Caco-2 (cell line): ENCODE measurements around the gene TXNDC16. TPM values are rescaled to one million over a fixed set of nuclear protein-coding genes. Genes with fewer than 3 reads are reported as not detected.

Experiments used
- BruUV-seq: library from RNA; stranded (reverse); fragments of 400-500 nt; replicated peaks from 2 replicates; lab custom pipeline; 2021; lab: Mats Ljungman, UMichigan
- CTCF ChIA-PET: fragments of 300-600 bp; sonication (Branson Sonifier 250); formaldehyde crosslinking; loops from one replicate; lab custom pipeline; 2022; ENCODE audit warnings: antibody characterized with exemption; lab: Charles Lee
- POLR2A ChIA-PET: fragments of 300-600 bp; sonication (Branson Sonifier 250); formaldehyde crosslinking; loops from one replicate; lab custom pipeline; 2022; ENCODE audit warnings: antibody characterized with exemption; lab: Charles Lee
- DNase-seq, 2 experiments: peaks; one replicate each; pipeline versions ENCODE4 v3.0.0 to v3.0.0-alpha.2; 2020 to 2022
- H3K27me3 ChIP-seq: replicated peaks from 2 replicates; pipeline ENCODE4 v1.6.0; 2011; ENCODE audit warnings: low read length; ENCODE audit not compliant: control insufficient read depth, insufficient read depth
- H3K36me3 ChIP-seq: 2 replicates; pipeline ENCODE4 v1.5.1; 2011; ENCODE audit warnings: low read length; ENCODE audit not compliant: control insufficient read depth, insufficient read depth
- H3K4me1 ChIP-seq: fragments of 250-450 bp; sonication (Bioruptor Pico); 2 replicates; pipeline ENCODE4 v1.5.1; 2020; ENCODE audit warnings: mild to moderate bottlenecking
- H3K4me3 ChIP-seq: 2 replicates; pipeline ENCODE4 v1.5.1; 2011; ENCODE audit warnings: low read depth, mild to moderate bottlenecking, control low read depth, low read length
- H3K9me3 ChIP-seq: fragments of 250-450 bp; sonication (Bioruptor Pico); 2 replicates; pipeline ENCODE4 v1.5.1; 2020; ENCODE audit warnings: mild to moderate bottlenecking, moderate library complexity
- H3K27ac Mint-ChIP-seq: one replicate; pipeline ENCODE4 v1.8.0; 2022; ENCODE audit warnings: mixed read lengths; ENCODE audit not compliant: unreplicated experiment
- H3K27me3 Mint-ChIP-seq: one replicate; pipeline ENCODE4 v1.8.0; 2022; ENCODE audit warnings: mixed read lengths; ENCODE audit not compliant: insufficient read depth, unreplicated experiment
- H3K36me3 Mint-ChIP-seq: one replicate; pipeline ENCODE4 v1.8.0; 2022; ENCODE audit warnings: mild to moderate bottlenecking, mixed read lengths; ENCODE audit not compliant: insufficient read depth, unreplicated experiment
- H3K4me1 Mint-ChIP-seq: one replicate; pipeline ENCODE4 v1.8.0; 2022; ENCODE audit warnings: low read depth, mixed read lengths; ENCODE audit not compliant: unreplicated experiment
- H3K4me3 Mint-ChIP-seq: one replicate; pipeline ENCODE4 v1.8.0; 2022; ENCODE audit warnings: mild to moderate bottlenecking, moderate library complexity, mixed read lengths; ENCODE audit not compliant: unreplicated experiment
- H3K9me3 Mint-ChIP-seq: one replicate; pipeline ENCODE4 v1.8.0; 2022; ENCODE audit warnings: mixed read lengths; ENCODE audit not compliant: unreplicated experiment
- CTCF ChIP-seq, 2 experiments: fragments of 200-600 bp in 1 of 2; IDR thresholded peaks; 1 replicate in 1 of 2; 2 replicates in 1 of 2; pipeline versions ENCODE4 v1.5.1 to v1.8.0; 2011 to 2022; ENCODE audit warnings: antibody characterized with exemption in 1 of 2, control low read depth in 1 of 2, inconsistent platforms in 1 of 2, low read depth in 1 of 2, low read length in 1 of 2, mild to moderate bottlenecking in 1 of 2, moderate library complexity in 1 of 2; ENCODE audit not compliant: insufficient read depth in 1 of 2, severe bottlenecking in 1 of 2, unreplicated experiment in 1 of 2
- intact Hi-C: fragments of 100-400 bp; cut with micrococcal nuclease; formaldehyde crosslinking; loops from one replicate; pipeline ENCODE4 v1.10.0; 2022; ENCODE audit not compliant: unreplicated experiment
- total RNA-seq: library from RNA; stranded (reverse); gene quantifications from 2 replicates; pipeline ENCODE4 v1.2.3, GENCODE V29; 2022

TXNDC16 gene
- total RNA-seq, 1 experiment from 2014 or later = 6.6 TPM

- no peak overlapping the region for H3K27ac Mint-ChIP-seq
- Histone ChIP-seq H3K9me3 (no peaks in the 10 kb centered on the region), H3K4me1 (no peaks in the 10 kb centered on the region), H3K4me3 (no peak overlapping the region), H3K36me3 (no peaks in the 10 kb centered on the region), H3K27me3 (no peaks in the 10 kb centered on the region)
- no peak for DNase-seq
- no peaks in the 10 kb centered on the region for H3K9me3 Mint-ChIP-seq
- H3K4me3 Mint-ChIP-seq = no peak overlapping the region
- no peaks in the 10 kb centered on the region for H3K36me3 Mint-ChIP-seq
- H3K4me1 Mint-ChIP-seq = no peaks in the 10 kb centered on the region
- no peak for TF ChIP-seq CTCF (IDR thresholded peaks at IDR 0.05; ENCODE audit: insufficient read depth in 1 of 2, low read depth in 1 of 2, low read length in 1 of 2, severe bottlenecking in 1 of 2, unreplicated experiment in 1 of 2)
- no TSS peak for BruUV-seq
- ChIA-PET CTCF (no interaction called here), POLR2A (no interaction called here)
- intact Hi-C loops = no loop called here
- H3K27me3 Mint-ChIP-seq = no peaks in the 10 kb centered on the region
These were observed 38.0 kb upstream of the TXNDC16 start for GRCh38 chr14:52590318-52590717.

- Mint-ChIP-seq H3K4me3 (no peak overlapping the region), H3K9me3 (no peaks in the 10 kb centered on the region), H3K4me1 (no peaks in the 10 kb centered on the region), H3K27me3 (no peaks in the 10 kb centered on the region), H3K36me3 (no peaks in the 10 kb centered on the region), H3K27ac (no peak overlapping the region)
- no peaks in the 10 kb centered on the region for H3K36me3 ChIP-seq
- H3K9me3 ChIP-seq = no peaks in the 10 kb centered on the region
- no peaks in the 10 kb centered on the region for H3K27me3 ChIP-seq
- H3K4me1 ChIP-seq = no peaks in the 10 kb centered on the region
- DNase-seq = no peak
- no peak for TF ChIP-seq CTCF (IDR thresholded peaks at IDR 0.05; ENCODE audit: insufficient read depth in 1 of 2, low read depth in 1 of 2, low read length in 1 of 2, severe bottlenecking in 1 of 2, unreplicated experiment in 1 of 2)
- intact Hi-C loops = no loop called here
- POLR2A ChIA-PET = no interaction called here
- BruUV-seq = no TSS peak
- CTCF ChIA-PET = no interaction called here
- no peak overlapping the region for H3K4me3 ChIP-seq
These were observed 37.3 kb upstream of the TXNDC16 start for GRCh38 chr14:52589646-52590045.

GRCh38 chr14:52583544-52583943, 31.2 kb upstream of the TXNDC16 start:
- no peak for DNase-seq
- H3K36me3 Mint-ChIP-seq = no peaks in the 10 kb centered on the region
- H3K4me1 Mint-ChIP-seq = no peaks in the 10 kb centered on the region
- no peaks in the 10 kb centered on the region for H3K9me3 ChIP-seq
- no peak overlapping the region for H3K27ac Mint-ChIP-seq
- no peak overlapping the region for H3K4me3 Mint-ChIP-seq
- H3K27me3 Mint-ChIP-seq = no peaks in the 10 kb centered on the region
- no TSS peak for BruUV-seq
- no peaks in the 10 kb centered on the region for H3K9me3 Mint-ChIP-seq
- TF ChIP-seq CTCF (IDR thresholded peaks at IDR 0.05; ENCODE audit: insufficient read depth in 1 of 2, low read depth in 1 of 2, low read length in 1 of 2, severe bottlenecking in 1 of 2, unreplicated experiment in 1 of 2) = no peak
- no peaks in the 10 kb centered on the region for H3K27me3 ChIP-seq
- H3K4me1 ChIP-seq = no peaks in the 10 kb centered on the region
- no peaks in the 10 kb centered on the region for H3K36me3 ChIP-seq
- no peak overlapping the region for H3K4me3 ChIP-seq
- CTCF ChIA-PET = no interaction called here
- intact Hi-C loops = no loop called here
- POLR2A ChIA-PET = no interaction called here
